ENCODE results near the gene NYNRIN.

The NYNRIN gene

GRCh38 chr14:24389226-24389848 lies 9.5 kb upstream of the NYNRIN start:
- TF ChIP-seq CTCF (IDR thresholded peaks at IDR 0.05) = no peak
- Histone ChIP-seq H3K9ac (no peak overlapping the region), H3K27ac (no peak overlapping the region), H3K36me3 (ENCODE audit: control insufficient read depth, insufficient read depth, low read length) (no peaks in the 10 kb centered on the region), H3K4me3 (ENCODE audit: low read depth, low read length) (no peak overlapping the region), H3K4me1 (no peaks in the 10 kb centered on the region), H3K9me3 (ENCODE audit: control insufficient read depth, low read length) (no peaks in the 10 kb centered on the region), H2AFZ (no peak overlapping the region), H3K79me2 (no peaks in the 10 kb centered on the region), H3K4me2 (ENCODE audit: low read length) (no peak overlapping the region), H3K27me3 (ENCODE audit: control insufficient read depth, insufficient read depth, low read length) (no peaks in the 10 kb centered on the region)

GRCh38 chr14:24390701-24391468 lies 7.9 kb upstream of the NYNRIN start:
- Histone ChIP-seq H3K9ac (no peak overlapping the region), H3K27ac (no peak overlapping the region), H2AFZ (no peak overlapping the region), H3K79me2 (no peaks in the 10 kb centered on the region), H3K27me3 (ENCODE audit: control insufficient read depth, insufficient read depth, low read length) (no peaks in the 10 kb centered on the region), H3K36me3 (ENCODE audit: control insufficient read depth, insufficient read depth, low read length) (no peaks in the 10 kb centered on the region), H3K4me3 (ENCODE audit: low read depth, low read length) (no peak overlapping the region), H3K4me2 (ENCODE audit: low read length) (no peak overlapping the region), H3K4me1 (no peaks in the 10 kb centered on the region), H3K9me3 (ENCODE audit: control insufficient read depth, low read length) (no peaks in the 10 kb centered on the region)
- no peak for TF ChIP-seq CTCF (IDR thresholded peaks at IDR 0.05)

GRCh38 chr14:24392325-24393091 lies 6.3 kb upstream of the NYNRIN start:
- Histone ChIP-seq H3K9ac (no peak overlapping the region), H3K4me1 (no peaks in the 10 kb centered on the region), H3K36me3 (ENCODE audit: control insufficient read depth, insufficient read depth, low read length) (no peaks in the 10 kb centered on the region), H3K27ac (no peak overlapping the region), H3K9me3 (ENCODE audit: control insufficient read depth, low read length) (no peaks in the 10 kb centered on the region), H3K27me3 (ENCODE audit: control insufficient read depth, insufficient read depth, low read length) (no peaks in the 10 kb centered on the region), H3K79me2 (no peaks in the 10 kb centered on the region), H3K4me3 (ENCODE audit: low read depth, low read length) (no peak overlapping the region), H2AFZ (no peak overlapping the region), H3K4me2 (ENCODE audit: low read length) (no peak overlapping the region)
- no peak for TF ChIP-seq CTCF (IDR thresholded peaks at IDR 0.05)

GRCh38 chr14:24394275-24394674 lies 4.5 kb upstream of the NYNRIN start:
- TF ChIP-seq CTCF (IDR thresholded peaks at IDR 0.05) = no peak

More at GRCh38 chr14:24394275-24394674, 4.5 kb upstream of the NYNRIN start:
- H3K36me3 ChIP-seq (ENCODE audit: control insufficient read depth, insufficient read depth, low read length) = no peaks in the 10 kb centered on the region
- no peak overlapping the region for H3K9ac ChIP-seq
- no peaks in the 10 kb centered on the region for H3K79me2 ChIP-seq
- no peak overlapping the region for H3K4me3 ChIP-seq (ENCODE audit: low read depth, low read length)
- H3K27me3 ChIP-seq (ENCODE audit: control insufficient read depth, insufficient read depth, low read length) = no peaks in the 10 kb centered on the region
- no peak overlapping the region for H3K4me2 ChIP-seq (ENCODE audit: low read length)
- H3K4me1 ChIP-seq = peaks cover under 1% of the 10 kb centered on the region
- no peak overlapping the region for H3K27ac ChIP-seq
- no peaks in the 10 kb centered on the region for H3K9me3 ChIP-seq (ENCODE audit: control insufficient read depth, low read length)
- H2AFZ ChIP-seq = no peak overlapping the region

Data from parathyroid adenoma (tissue), 2 donors.